Glutamatergic neuron (in vitro differentiated cells): ENCODE measurements around the gene PSMD1. TPM values are rescaled to one million over a fixed set of nuclear protein-coding genes. Genes with fewer than 3 reads are reported as not detected.

Source experiments
- DNase-seq: peaks from one replicate; pipeline ENCODE4 v3.0.0; 2022
- H3K27ac Mint-ChIP-seq: one replicate; pipeline ENCODE4 v1.8.0; 2020; ENCODE audit warnings: mild to moderate bottlenecking, mixed read lengths, inconsistent platforms; ENCODE audit not compliant: unreplicated experiment
- H3K27me3 Mint-ChIP-seq: one replicate; pipeline ENCODE4 v1.8.0; 2020; ENCODE audit warnings: mild to moderate bottlenecking, moderate library complexity, mixed read lengths, inconsistent platforms; ENCODE audit not compliant: unreplicated experiment
- H3K36me3 Mint-ChIP-seq: one replicate; pipeline ENCODE4 v1.8.0; 2020; ENCODE audit warnings: mild to moderate bottlenecking, mixed read lengths, inconsistent platforms; ENCODE audit not compliant: unreplicated experiment
- H3K4me1 Mint-ChIP-seq: one replicate; pipeline ENCODE4 v1.8.0; 2020; ENCODE audit warnings: mild to moderate bottlenecking, low read depth, mixed read lengths, inconsistent platforms; ENCODE audit not compliant: unreplicated experiment
- H3K4me3 Mint-ChIP-seq: one replicate; pipeline ENCODE4 v1.8.0; 2020; ENCODE audit warnings: mild to moderate bottlenecking, mixed read lengths, inconsistent platforms; ENCODE audit not compliant: unreplicated experiment
- H3K9me3 Mint-ChIP-seq: one replicate; pipeline ENCODE4 v1.8.0; 2020; ENCODE audit warnings: mild to moderate bottlenecking, moderate library complexity, mixed read lengths, inconsistent platforms; ENCODE audit not compliant: unreplicated experiment
- total RNA-seq: library from RNA; stranded (reverse); fragmentation: NEBNext Ultra II Directional; extraction: Animal tissue kit (Norgen Biotek cat#: 25700); gene quantifications from one replicate; pipeline ENCODE4 v1.2.1, GENCODE V29; 2021; ENCODE audit not compliant: unreplicated experiment
- TF ChIP-seq, protein P1 (sequence below): fragments of 200-600 bp; sonication (generic); IDR thresholded peaks from one replicate; pipeline ENCODE4 v1.5.0; 2021; ENCODE audit not compliant: partially characterized antibody, unreplicated experiment

PSMD1 gene
- total RNA-seq, 1 donor from 2014 or later: 126 TPM

DNA sequence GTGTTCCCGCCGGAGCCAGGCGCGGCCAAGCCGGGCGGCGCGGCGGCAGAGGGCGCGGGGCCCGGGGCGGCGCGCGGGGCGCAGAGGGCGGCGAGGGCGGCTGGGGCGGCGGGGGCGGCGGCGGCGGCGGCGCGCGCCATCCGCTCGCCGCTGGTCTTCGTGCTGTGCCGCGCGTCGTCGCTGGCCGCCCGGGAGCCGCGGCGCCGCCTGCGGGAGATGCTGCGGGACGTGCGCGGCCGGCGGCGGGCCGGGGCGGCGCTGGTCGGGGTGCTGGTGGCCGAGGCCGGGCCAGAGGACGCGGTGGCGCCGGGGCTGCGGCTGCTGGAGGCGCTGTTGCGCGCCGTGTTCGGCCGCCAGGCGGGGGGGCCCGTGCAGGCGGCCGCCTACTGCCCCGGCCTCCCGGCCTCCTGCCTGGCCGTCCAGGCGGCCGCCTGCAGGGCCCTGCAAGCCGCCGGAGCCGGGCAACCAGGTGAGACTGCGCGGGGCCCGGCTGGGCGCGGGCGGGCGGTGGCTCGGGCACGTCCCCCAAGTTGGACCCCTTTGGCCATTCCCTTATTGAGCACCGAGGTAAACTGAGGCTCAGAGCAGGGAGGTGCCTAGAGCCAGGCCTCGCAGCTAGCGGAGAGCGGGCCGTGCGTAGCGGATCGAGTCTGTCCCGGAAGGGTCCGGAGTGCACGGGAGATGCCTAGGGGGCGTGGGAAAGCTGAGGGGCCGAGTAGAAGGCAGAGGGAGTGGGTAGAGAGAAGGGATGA is 18.8 kb upstream of the PSMD1 start:
- Mint-ChIP-seq H3K4me3 (no peak overlapping the region), H3K27me3 (peaks cover 23% of the 10 kb centered on the region)

GRCh38 chr2:231038483-231039293 is 18.0 kb upstream of the PSMD1 start:
- Mint-ChIP-seq H3K4me3 (no peak overlapping the region), H3K27me3 (peaks cover 23% of the 10 kb centered on the region)

More for the DNA sequence above, 18.8 kb upstream of the PSMD1 start:
- DNase-seq: peak; percentile 57
- H3K27ac Mint-ChIP-seq: no peak overlapping the region
- no peaks in the 10 kb centered on the region for H3K36me3 Mint-ChIP-seq
- TF ChIP-seq, protein P1, sequence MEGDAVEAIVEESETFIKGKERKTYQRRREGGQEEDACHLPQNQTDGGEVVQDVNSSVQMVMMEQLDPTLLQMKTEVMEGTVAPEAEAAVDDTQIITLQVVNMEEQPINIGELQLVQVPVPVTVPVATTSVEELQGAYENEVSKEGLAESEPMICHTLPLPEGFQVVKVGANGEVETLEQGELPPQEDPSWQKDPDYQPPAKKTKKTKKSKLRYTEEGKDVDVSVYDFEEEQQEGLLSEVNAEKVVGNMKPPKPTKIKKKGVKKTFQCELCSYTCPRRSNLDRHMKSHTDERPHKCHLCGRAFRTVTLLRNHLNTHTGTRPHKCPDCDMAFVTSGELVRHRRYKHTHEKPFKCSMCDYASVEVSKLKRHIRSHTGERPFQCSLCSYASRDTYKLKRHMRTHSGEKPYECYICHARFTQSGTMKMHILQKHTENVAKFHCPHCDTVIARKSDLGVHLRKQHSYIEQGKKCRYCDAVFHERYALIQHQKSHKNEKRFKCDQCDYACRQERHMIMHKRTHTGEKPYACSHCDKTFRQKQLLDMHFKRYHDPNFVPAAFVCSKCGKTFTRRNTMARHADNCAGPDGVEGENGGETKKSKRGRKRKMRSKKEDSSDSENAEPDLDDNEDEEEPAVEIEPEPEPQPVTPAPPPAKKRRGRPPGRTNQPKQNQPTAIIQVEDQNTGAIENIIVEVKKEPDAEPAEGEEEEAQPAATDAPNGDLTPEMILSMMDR: no peak
- no peaks in the 10 kb centered on the region for H3K4me1 Mint-ChIP-seq
- H3K9me3 Mint-ChIP-seq: peaks cover 6% of the 10 kb centered on the region

GRCh38 chr2:231039294-231039664 is 17.4 kb upstream of the PSMD1 start:
- H3K9me3 Mint-ChIP-seq: peaks cover 6% of the 10 kb centered on the region
- peak overlapping the region; percentile 38 for H3K4me3 Mint-ChIP-seq
- TF ChIP-seq, protein P1: no peak

More at GRCh38 chr2:231038483-231039293, 18.0 kb upstream of the PSMD1 start:
- Mint-ChIP-seq H3K4me1 (no peaks in the 10 kb centered on the region), H3K36me3 (no peaks in the 10 kb centered on the region), H3K27ac (no peak overlapping the region), H3K9me3 (peaks cover 6% of the 10 kb centered on the region)
- TF ChIP-seq, protein P1: no peak
- DNase-seq: no peak

GRCh38 chr2:231039821-231040364 is 16.8 kb upstream of the PSMD1 start:
- H3K4me1 Mint-ChIP-seq: no peaks in the 10 kb centered on the region
- peaks cover 23% of the 10 kb centered on the region for H3K27me3 Mint-ChIP-seq
- peak overlapping the region; percentile 38 for H3K4me3 Mint-ChIP-seq
- peaks cover 6% of the 10 kb centered on the region for H3K9me3 Mint-ChIP-seq
- no peak overlapping the region for H3K27ac Mint-ChIP-seq
- no peaks in the 10 kb centered on the region for H3K36me3 Mint-ChIP-seq
- TF ChIP-seq, protein P1: no peak
- no peak for DNase-seq

More at GRCh38 chr2:231039294-231039664, 17.4 kb upstream of the PSMD1 start:
- no peak for DNase-seq
- no peaks in the 10 kb centered on the region for H3K4me1 Mint-ChIP-seq
- no peak overlapping the region for H3K27ac Mint-ChIP-seq
- no peaks in the 10 kb centered on the region for H3K36me3 Mint-ChIP-seq
- peaks cover 23% of the 10 kb centered on the region for H3K27me3 Mint-ChIP-seq
